OCI-LY1 (cell line): ENCODE data around the gene PTH1R.

ENCODE experiments used
- EZH2 ChIP-seq: fragments of 200-600 bp; sonication (generic), shearing (Covaris generic); IDR thresholded peaks from 2 replicates; pipeline ENCODE4 v1.8.0; 2017; ENCODE audit warnings: borderline replicate concordance, mixed run types, mild to moderate bottlenecking, antibody characterized with exemption, low read length, moderate library complexity, mixed read lengths
- TF ChIP-seq, protein P1 (sequence below): fragments of 200-600 bp; sonication (generic), shearing (Covaris generic); IDR thresholded peaks from 2 replicates; pipeline ENCODE4 v1.5.1; 2017; ENCODE audit warnings: mild to moderate bottlenecking, antibody characterized with exemption, low read length, moderate library complexity, mixed read lengths

DNA sequence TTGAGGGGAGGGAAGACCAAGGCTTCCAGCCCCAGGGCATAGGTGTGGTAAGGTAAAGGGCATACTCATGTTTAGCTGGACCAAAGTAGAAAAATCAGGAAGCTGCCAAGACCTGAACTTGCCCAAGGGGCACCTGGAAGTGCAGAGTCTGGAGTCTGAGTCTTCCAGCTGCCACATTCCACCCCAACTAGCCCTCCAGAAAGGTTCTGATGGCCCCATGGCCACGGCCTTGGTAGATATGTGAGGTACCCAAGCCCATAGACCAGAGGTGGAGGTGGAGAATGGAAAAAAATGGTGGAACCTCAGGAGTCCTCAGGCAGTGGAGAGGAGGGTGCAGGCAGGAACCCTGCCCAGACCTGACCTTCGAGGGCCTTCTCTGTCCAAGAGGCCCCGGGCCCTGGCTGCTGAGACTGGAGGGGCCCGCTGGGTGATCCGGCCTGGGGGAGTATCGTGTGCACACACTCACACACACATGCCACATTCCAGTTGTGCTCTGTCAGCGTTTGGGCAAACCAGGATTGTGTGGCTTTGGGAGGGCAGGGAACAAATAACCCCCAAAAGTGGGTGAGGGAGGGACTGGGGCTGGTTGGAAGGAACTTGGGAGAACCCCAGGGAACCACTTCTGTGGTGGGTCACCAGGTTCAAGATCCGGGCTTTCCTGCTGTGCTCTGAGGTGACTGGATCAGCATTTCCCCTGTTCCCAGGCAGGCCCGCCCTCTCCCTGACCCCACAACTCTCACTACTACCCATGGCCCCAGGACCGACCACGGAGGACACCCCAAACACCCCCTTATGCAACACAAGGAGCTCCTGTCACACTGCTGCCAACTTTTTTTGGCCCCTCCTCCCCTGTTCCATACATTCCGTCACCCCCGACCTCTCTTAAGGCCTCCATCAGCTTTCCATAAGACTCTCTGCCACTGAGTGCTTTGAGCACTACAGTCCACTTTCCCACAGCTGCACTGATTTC, 25.9 kb upstream of the PTH1R start:
- TF ChIP-seq, protein P1, sequence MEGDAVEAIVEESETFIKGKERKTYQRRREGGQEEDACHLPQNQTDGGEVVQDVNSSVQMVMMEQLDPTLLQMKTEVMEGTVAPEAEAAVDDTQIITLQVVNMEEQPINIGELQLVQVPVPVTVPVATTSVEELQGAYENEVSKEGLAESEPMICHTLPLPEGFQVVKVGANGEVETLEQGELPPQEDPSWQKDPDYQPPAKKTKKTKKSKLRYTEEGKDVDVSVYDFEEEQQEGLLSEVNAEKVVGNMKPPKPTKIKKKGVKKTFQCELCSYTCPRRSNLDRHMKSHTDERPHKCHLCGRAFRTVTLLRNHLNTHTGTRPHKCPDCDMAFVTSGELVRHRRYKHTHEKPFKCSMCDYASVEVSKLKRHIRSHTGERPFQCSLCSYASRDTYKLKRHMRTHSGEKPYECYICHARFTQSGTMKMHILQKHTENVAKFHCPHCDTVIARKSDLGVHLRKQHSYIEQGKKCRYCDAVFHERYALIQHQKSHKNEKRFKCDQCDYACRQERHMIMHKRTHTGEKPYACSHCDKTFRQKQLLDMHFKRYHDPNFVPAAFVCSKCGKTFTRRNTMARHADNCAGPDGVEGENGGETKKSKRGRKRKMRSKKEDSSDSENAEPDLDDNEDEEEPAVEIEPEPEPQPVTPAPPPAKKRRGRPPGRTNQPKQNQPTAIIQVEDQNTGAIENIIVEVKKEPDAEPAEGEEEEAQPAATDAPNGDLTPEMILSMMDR = no peak
- no peak for TF ChIP-seq EZH2
